Hepatocyte (in vitro differentiated cells): ENCODE results near the gene UBTD1. TPM values are rescaled to one million over a fixed set of nuclear protein-coding genes. Genes with fewer than 3 reads are reported as not detected.

Source experiments
- DNase-seq: peaks from one replicate; pipeline ENCODE4 v3.0.0-alpha.2; 2016; ENCODE audit warnings: low spot score
- H2AFZ ChIP-seq: fragments of 200-600 bp; sonication (generic); 2 replicates; pipeline ENCODE4 v1.6.0; 2016; ENCODE audit warnings: antibody characterized with exemption, mild to moderate bottlenecking
- H3K27ac ChIP-seq: fragments of 200-600 bp; sonication (generic); 2 replicates; pipeline ENCODE4 v1.5.1; 2016; ENCODE audit warnings: mild to moderate bottlenecking
- H3K27me3 ChIP-seq: fragments of 200-600 bp; sonication (generic); 2 replicates; pipeline ENCODE4 v1.6.1; 2016
- H3K36me3 ChIP-seq: fragments of 200-600 bp; sonication (generic); replicated peaks from 2 replicates; pipeline ENCODE4 v1.5.1; 2016; ENCODE audit warnings: low read depth; ENCODE audit not compliant: insufficient read depth
- H3K4me1 ChIP-seq: fragments of 200-600 bp; sonication (generic); 2 replicates; pipeline ENCODE4 v1.5.1; 2016; ENCODE audit warnings: mild to moderate bottlenecking, moderate library complexity; ENCODE audit not compliant: insufficient read depth
- H3K4me2 ChIP-seq: fragments of 200-600 bp; sonication (generic); 2 replicates; pipeline ENCODE4 v1.6.0; 2016
- H3K4me3 ChIP-seq: fragments of 200-600 bp; sonication (generic); 2 replicates; pipeline ENCODE4 v1.5.1; 2016; ENCODE audit warnings: mild to moderate bottlenecking
- H3K79me2 ChIP-seq: fragments of 200-600 bp; sonication (generic); 2 replicates; pipeline ENCODE4 v1.6.0; 2017; ENCODE audit warnings: mild to moderate bottlenecking
- H3K9me2 ChIP-seq: fragments of 200-600 bp; sonication (generic); replicated peaks from 2 replicates; pipeline ENCODE4 v1.6.0; 2017; ENCODE audit warnings: mild to moderate bottlenecking; ENCODE audit not compliant: insufficient read depth
- H3K9me3 ChIP-seq: fragments of 200-600 bp; sonication (generic); 2 replicates; pipeline ENCODE4 v1.5.1; 2016; ENCODE audit warnings: low read depth, mild to moderate bottlenecking
- H4K20me1 ChIP-seq: fragments of 200-600 bp; sonication (generic); 2 replicates; pipeline ENCODE4 v1.6.0; 2016; ENCODE audit warnings: mild to moderate bottlenecking; ENCODE audit not compliant: insufficient read depth, poor library complexity, severe bottlenecking
- EZH2 ChIP-seq: fragments of 200-600 bp; sonication (generic); IDR thresholded peaks from 2 replicates; pipeline ENCODE4 v1.6.1; 2016; ENCODE audit warnings: antibody characterized with exemption, mild to moderate bottlenecking, borderline replicate concordance
- EZH2phosphoT487 ChIP-seq: fragments of 200-600 bp; sonication (generic); IDR thresholded peaks from one replicate; pipeline ENCODE4 v1.6.1; 2018; ENCODE audit warnings: antibody characterized with exemption, mild to moderate bottlenecking, low read depth, moderate library complexity; ENCODE audit not compliant: unreplicated experiment, severe bottlenecking
- WGBS: methylation state at CpG from one replicate; pipeline ENCODE4 v1.1.6; 2016; ENCODE audit warnings: low lambda C conversion rate; ENCODE audit errors: missing lambda C conversion rate; 5-methylcytosine and 5-hydroxymethylcytosine counted together
- polyA plus RNA-seq: library from polyadenylated mRNA; unstranded; fragments of >200 nt; fragmentation: Nextera tagmentation; extraction: Ambion mirVana; gene quantifications from 2 replicates; pipeline ENCODE4 v1.2.1, GENCODE V29; 2016
- total RNA-seq: library from RNA; depleted of rRNA; stranded (reverse); fragments of >200 nt; gene quantifications from 2 replicates; pipeline ENCODE4 v1.2.3, GENCODE V29; 2014
- TF ChIP-seq, protein P1 (sequence below): fragments of 200-600 bp; sonication (generic); IDR thresholded peaks from 2 replicates; pipeline ENCODE4 v1.5.1; 2016; ENCODE audit warnings: antibody characterized with exemption, mild to moderate bottlenecking; ENCODE audit not compliant: poor library complexity

The UBTD1 gene
- total and polyA plus RNA-seq, 2 experiments from 2014 or later, result 12.8 to 37.0 TPM

DNA sequence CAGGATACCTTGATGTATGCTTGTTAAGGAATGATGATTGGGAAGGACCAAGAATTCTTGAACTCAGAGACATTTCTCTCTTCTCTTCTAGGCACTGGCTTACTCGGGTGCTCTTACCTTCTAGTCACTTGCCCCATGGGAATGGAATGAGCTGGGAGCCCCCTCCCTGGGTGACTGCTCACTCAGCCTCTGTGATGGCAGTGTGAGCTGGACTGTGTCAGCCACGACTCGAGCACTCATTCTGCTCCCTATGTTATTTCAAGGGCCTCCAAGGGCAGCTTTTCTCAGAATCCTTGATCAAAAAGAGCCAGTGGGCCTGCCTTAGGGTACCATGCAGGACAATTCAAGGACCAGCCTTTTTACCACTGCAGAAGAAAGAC, 42.0 kb upstream of the UBTD1 start:
- no peaks in the 10 kb centered on the region for H3K4me1 ChIP-seq
- H3K27ac ChIP-seq, result no peak overlapping the region
- no peaks in the 10 kb centered on the region for H4K20me1 ChIP-seq
- no peak for DNase-seq
- H3K9me2 ChIP-seq, result no peaks in the 10 kb centered on the region
- no peaks in the 10 kb centered on the region for H3K36me3 ChIP-seq
- no peaks in the 10 kb centered on the region for H3K9me3 ChIP-seq
- H3K4me2 ChIP-seq, result no peak overlapping the region
- TF ChIP-seq, protein P1, sequence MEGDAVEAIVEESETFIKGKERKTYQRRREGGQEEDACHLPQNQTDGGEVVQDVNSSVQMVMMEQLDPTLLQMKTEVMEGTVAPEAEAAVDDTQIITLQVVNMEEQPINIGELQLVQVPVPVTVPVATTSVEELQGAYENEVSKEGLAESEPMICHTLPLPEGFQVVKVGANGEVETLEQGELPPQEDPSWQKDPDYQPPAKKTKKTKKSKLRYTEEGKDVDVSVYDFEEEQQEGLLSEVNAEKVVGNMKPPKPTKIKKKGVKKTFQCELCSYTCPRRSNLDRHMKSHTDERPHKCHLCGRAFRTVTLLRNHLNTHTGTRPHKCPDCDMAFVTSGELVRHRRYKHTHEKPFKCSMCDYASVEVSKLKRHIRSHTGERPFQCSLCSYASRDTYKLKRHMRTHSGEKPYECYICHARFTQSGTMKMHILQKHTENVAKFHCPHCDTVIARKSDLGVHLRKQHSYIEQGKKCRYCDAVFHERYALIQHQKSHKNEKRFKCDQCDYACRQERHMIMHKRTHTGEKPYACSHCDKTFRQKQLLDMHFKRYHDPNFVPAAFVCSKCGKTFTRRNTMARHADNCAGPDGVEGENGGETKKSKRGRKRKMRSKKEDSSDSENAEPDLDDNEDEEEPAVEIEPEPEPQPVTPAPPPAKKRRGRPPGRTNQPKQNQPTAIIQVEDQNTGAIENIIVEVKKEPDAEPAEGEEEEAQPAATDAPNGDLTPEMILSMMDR, result no peak
- TF ChIP-seq EZH2, result no peak
- TF ChIP-seq EZH2phosphoT487, result no peak
- no peak overlapping the region for H3K4me3 ChIP-seq
- H3K79me2 ChIP-seq, result peaks cover 11% of the 10 kb centered on the region
- WGBS, result 91% methylated on average over 3 of the region's 3 CpGs
- H3K27me3 ChIP-seq, result no peaks in the 10 kb centered on the region
- H2AFZ ChIP-seq, result no peak overlapping the region

DNA sequence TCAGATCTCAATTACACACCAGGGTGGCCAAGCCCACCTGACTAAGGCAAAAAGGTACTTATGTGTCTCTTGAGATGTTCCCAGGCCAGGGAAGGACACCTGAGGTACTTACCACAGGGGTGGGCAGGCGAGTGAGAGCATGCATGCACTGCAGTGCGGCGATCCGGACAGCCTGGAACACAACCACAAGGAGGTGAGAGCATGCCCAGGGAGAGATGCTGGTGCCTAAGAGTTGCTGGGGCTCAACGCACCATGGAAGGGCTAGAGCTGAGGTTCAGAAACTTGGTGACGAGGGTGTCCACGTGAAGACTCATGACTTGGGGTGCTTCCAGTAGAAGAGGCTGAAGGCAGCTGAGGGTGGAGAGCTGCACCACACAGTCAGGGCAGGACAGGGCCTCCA, 39.6 kb upstream of the UBTD1 start:
- no peaks in the 10 kb centered on the region for H3K36me3 ChIP-seq
- no peaks in the 10 kb centered on the region for H4K20me1 ChIP-seq
- TF ChIP-seq EZH2phosphoT487 (no peak), EZH2 (no peak)
- TF ChIP-seq, protein P1, result no peak
- DNase-seq, result no peak
- no peaks in the 10 kb centered on the region for H3K27me3 ChIP-seq
- H3K4me3 ChIP-seq, result no peak overlapping the region
- H3K9me3 ChIP-seq, result no peaks in the 10 kb centered on the region
- no peak overlapping the region for H3K4me2 ChIP-seq
- H3K9me2 ChIP-seq, result no peaks in the 10 kb centered on the region
- 98% methylated on average over 7 of the region's 7 CpGs for WGBS
- H3K4me1 ChIP-seq, result peaks cover 2% of the 10 kb centered on the region
- no peak overlapping the region for H3K27ac ChIP-seq
- H2AFZ ChIP-seq, result no peak overlapping the region
- no peaks in the 10 kb centered on the region for H3K79me2 ChIP-seq

DNA sequence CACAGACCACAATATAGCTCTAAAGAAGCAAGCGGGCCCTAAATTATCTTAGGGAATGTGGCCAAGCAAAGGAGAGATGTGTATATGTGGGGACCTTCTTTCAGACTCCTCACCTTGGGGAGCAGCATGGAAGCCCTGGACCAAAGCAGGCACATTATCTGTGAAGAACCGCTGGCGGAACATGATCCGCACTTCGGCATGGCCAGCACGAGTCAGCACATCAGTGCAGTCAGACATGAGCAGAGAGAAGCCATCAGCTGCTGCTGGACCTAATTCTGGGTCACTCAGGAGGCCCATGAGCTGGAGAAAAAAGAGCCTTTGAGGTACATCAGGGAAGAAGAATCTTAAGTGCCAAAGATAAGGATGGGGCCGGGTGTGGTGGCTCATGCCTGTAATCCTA, 38.8 kb upstream of the UBTD1 start:
- Histone ChIP-seq H4K20me1 (no peaks in the 10 kb centered on the region), H3K79me2 (no peaks in the 10 kb centered on the region), H3K27ac (no peak overlapping the region), H3K4me3 (no peak overlapping the region), H2AFZ (no peak overlapping the region), H3K9me3 (no peaks in the 10 kb centered on the region), H3K4me1 (peaks cover 7% of the 10 kb centered on the region), H3K27me3 (no peaks in the 10 kb centered on the region), H3K4me2 (no peak overlapping the region), H3K36me3 (no peaks in the 10 kb centered on the region), H3K9me2 (no peaks in the 10 kb centered on the region)
- no peak for TF ChIP-seq EZH2phosphoT487
- TF ChIP-seq, protein P1, result no peak
- TF ChIP-seq EZH2, result no peak
- WGBS, result 88% methylated on average over 7 of the region's 7 CpGs
- DNase-seq, result no peak

DNA sequence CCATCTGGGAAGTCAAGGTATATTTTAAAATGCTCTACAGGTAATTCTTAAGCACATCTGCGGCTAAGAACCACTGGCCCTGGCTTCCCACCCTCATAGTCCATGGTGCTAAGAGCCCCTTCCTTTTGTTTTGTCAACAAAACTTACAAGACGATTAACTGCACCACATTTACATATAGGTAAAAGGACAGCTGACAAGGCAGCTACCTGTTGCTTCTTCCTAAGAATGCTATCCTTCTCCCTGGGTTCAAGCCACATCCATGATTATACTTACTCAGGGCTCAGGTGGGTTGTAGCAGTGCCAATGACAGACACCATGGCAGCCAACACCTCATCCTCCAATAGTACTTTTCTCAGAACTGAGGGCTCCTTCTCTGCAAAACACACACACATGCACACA, 36.4 kb upstream of the UBTD1 start:
- Histone ChIP-seq H3K4me2 (no peak overlapping the region), H2AFZ (no peak overlapping the region), H3K36me3 (no peaks in the 10 kb centered on the region), H3K9me3 (no peaks in the 10 kb centered on the region), H4K20me1 (no peaks in the 10 kb centered on the region), H3K4me1 (peaks cover 7% of the 10 kb centered on the region), H3K27me3 (no peaks in the 10 kb centered on the region), H3K9me2 (no peaks in the 10 kb centered on the region), H3K27ac (no peak overlapping the region), H3K79me2 (no peaks in the 10 kb centered on the region), H3K4me3 (no peak overlapping the region)
- 95% methylated on average over 2 of the region's 2 CpGs for WGBS
- TF ChIP-seq EZH2, result no peak
- DNase-seq, result no peak
